ENCODE data around the gene TRAPPC10.

Gene TRAPPC10

GRCh38 chr21:44049182-44049581, 37.1 kb downstream of the TRAPPC10 start:
- Histone ChIP-seq H2AFZ (ENCODE audit: low read length) (no peak overlapping the region), H3K9ac (ENCODE audit: low read depth, low read length, poor library complexity) (no peak overlapping the region), H3K14ac (ENCODE audit: low read length) (no peak overlapping the region), H3K36me3 (replicated peaks in 1 of 2; ENCODE audit: control insufficient read depth in 2 of 2, insufficient read depth in 2 of 2, low read length in 2 of 2) (peaks cover 2 to 60% of the 10 kb centered on the region in 2 donors), H4K91ac (ENCODE audit: low read depth, low read length, poor library complexity) (no peak overlapping the region), H3K4me3 (ENCODE audit: low read length in 2 of 2) (peak overlapping the region in 1 of 2 donors; percentile 5), H3K4me1 (ENCODE audit: control insufficient read depth in 2 of 2, insufficient read depth in 1 of 2, low read depth in 1 of 2, low read length in 2 of 2) (peaks cover 0 to 3% of the 10 kb centered on the region in 2 donors), H3K79me1 (ENCODE audit: low read depth, low read length) (peaks cover 10% of the 10 kb centered on the region), H3K4me2 (ENCODE audit: insufficient read depth, low read length, poor library complexity, severe bottlenecking) (no peak overlapping the region), H2AK5ac (ENCODE audit: low read depth, low read length) (no peak overlapping the region), H3K27me3 (ENCODE audit: control insufficient read depth in 3 of 3, insufficient read depth in 3 of 3, low read depth in 1 of 3, low read length in 3 of 3) (no peaks in the 10 kb centered on the region), H3K4ac (ENCODE audit: low read length) (no peak overlapping the region), H3K27ac (replicated peaks; ENCODE audit: low read length) (no peak overlapping the region), H4K8ac (ENCODE audit: low read depth, low read length) (no peak overlapping the region), H3K9me3 (replicated peaks in 1 of 2; ENCODE audit: control insufficient read depth in 2 of 2, insufficient read depth in 1 of 2, low read depth in 1 of 2, low read length in 2 of 2) (no peaks in the 10 kb centered on the region), H2BK12ac (ENCODE audit: low read length) (no peak overlapping the region), H2BK5ac (ENCODE audit: low read length) (peak overlapping the region; percentile 47), H2BK15ac (ENCODE audit: low read length) (no peak overlapping the region), H2BK120ac (ENCODE audit: low read depth, low read length) (no peak overlapping the region), H3K23ac (ENCODE audit: low read depth, low read length, poor library complexity) (no peak overlapping the region), H3K18ac (ENCODE audit: low read length) (no peak overlapping the region)
- WGBS, 2 donors (ENCODE audit: extremely low coverage in 2 of 2, insufficient read length in 2 of 2, insufficient replicate concordance in 1 of 2) = no CpG with 5 or more reads among the region's 5 CpGs
- no peak for DNase-seq (ENCODE audit: low spot score)

- H3K9me3 ChIP-seq (replicated peaks in 1 of 2; ENCODE audit: control insufficient read depth in 2 of 2, insufficient read depth in 1 of 2, low read depth in 1 of 2, low read length in 2 of 2) = no peaks in the 10 kb centered on the region
- no peak overlapping the region for H3K27ac ChIP-seq (replicated peaks; ENCODE audit: low read length)
- no peak for DNase-seq (ENCODE audit: low spot score)
- no peak overlapping the region for H3K14ac ChIP-seq (ENCODE audit: low read length)
- H2BK120ac ChIP-seq (ENCODE audit: low read depth, low read length) = no peak overlapping the region
- H3K4me2 ChIP-seq (ENCODE audit: insufficient read depth, low read length, poor library complexity, severe bottlenecking) = no peak overlapping the region
- no peak overlapping the region for H2AFZ ChIP-seq (ENCODE audit: low read length)
- peak overlapping the region; percentile 47 for H2BK5ac ChIP-seq (ENCODE audit: low read length)
- H3K9ac ChIP-seq (ENCODE audit: low read depth, low read length, poor library complexity) = no peak overlapping the region
- H3K27me3 ChIP-seq (ENCODE audit: control insufficient read depth in 3 of 3, insufficient read depth in 3 of 3, low read depth in 1 of 3, low read length in 3 of 3) = no peaks in the 10 kb centered on the region
- H2BK12ac ChIP-seq (ENCODE audit: low read length) = no peak overlapping the region
- H4K91ac ChIP-seq (ENCODE audit: low read depth, low read length, poor library complexity) = no peak overlapping the region
- no peak overlapping the region for H2BK15ac ChIP-seq (ENCODE audit: low read length)
- H3K4me1 ChIP-seq (ENCODE audit: control insufficient read depth in 2 of 2, insufficient read depth in 1 of 2, low read depth in 1 of 2, low read length in 2 of 2) = peaks cover 0 to 3% of the 10 kb centered on the region in 2 donors
- peaks cover 2 to 61% of the 10 kb centered on the region in 2 donors for H3K36me3 ChIP-seq (replicated peaks in 1 of 2; ENCODE audit: control insufficient read depth in 2 of 2, insufficient read depth in 2 of 2, low read length in 2 of 2)
- H3K4me3 ChIP-seq (ENCODE audit: low read length in 2 of 2) = no peak overlapping the region
- H3K18ac ChIP-seq (ENCODE audit: low read length) = no peak overlapping the region
- no peak overlapping the region for H3K4ac ChIP-seq (ENCODE audit: low read length)
- no CpG with 5 or more reads among the region's 3 CpGs for WGBS, 2 donors (ENCODE audit: extremely low coverage in 2 of 2, insufficient read length in 2 of 2, insufficient replicate concordance in 1 of 2)
- H3K23ac ChIP-seq (ENCODE audit: low read depth, low read length, poor library complexity) = no peak overlapping the region
- no peak overlapping the region for H2AK5ac ChIP-seq (ENCODE audit: low read depth, low read length)
- H4K8ac ChIP-seq (ENCODE audit: low read depth, low read length) = no peak overlapping the region
- peaks cover 10% of the 10 kb centered on the region for H3K79me1 ChIP-seq (ENCODE audit: low read depth, low read length)
These were observed 37.5 kb downstream of the TRAPPC10 start for GRCh38 chr21:44049606-44050005.

GRCh38 chr21:44050276-44050675, 38.2 kb downstream of the TRAPPC10 start:
- Histone ChIP-seq H3K9ac (ENCODE audit: low read depth, low read length, poor library complexity) (no peak overlapping the region), H3K4me1 (ENCODE audit: control insufficient read depth in 2 of 2, insufficient read depth in 1 of 2, low read depth in 1 of 2, low read length in 2 of 2) (peaks cover 0 to 5% of the 10 kb centered on the region in 2 donors), H3K9me3 (replicated peaks in 1 of 2; ENCODE audit: control insufficient read depth in 2 of 2, insufficient read depth in 1 of 2, low read depth in 1 of 2, low read length in 2 of 2) (no peaks in the 10 kb centered on the region), H3K4ac (ENCODE audit: low read length) (no peak overlapping the region), H2BK5ac (ENCODE audit: low read length) (no peak overlapping the region), H3K18ac (ENCODE audit: low read length) (no peak overlapping the region), H4K8ac (ENCODE audit: low read depth, low read length) (no peak overlapping the region), H2BK12ac (ENCODE audit: low read length) (no peak overlapping the region), H3K4me2 (ENCODE audit: insufficient read depth, low read length, poor library complexity, severe bottlenecking) (no peak overlapping the region), H3K14ac (ENCODE audit: low read length) (no peak overlapping the region), H3K4me3 (ENCODE audit: low read length in 2 of 2) (no peak overlapping the region), H3K79me1 (ENCODE audit: low read depth, low read length) (peaks cover 10% of the 10 kb centered on the region), H3K27ac (replicated peaks; ENCODE audit: low read length) (no peak overlapping the region), H3K27me3 (ENCODE audit: control insufficient read depth in 3 of 3, insufficient read depth in 3 of 3, low read depth in 1 of 3, low read length in 3 of 3) (no peaks in the 10 kb centered on the region), H2BK120ac (ENCODE audit: low read depth, low read length) (no peak overlapping the region), H3K23ac (ENCODE audit: low read depth, low read length, poor library complexity) (no peak overlapping the region), H2AFZ (ENCODE audit: low read length) (no peak overlapping the region), H4K91ac (ENCODE audit: low read depth, low read length, poor library complexity) (no peak overlapping the region), H2BK15ac (ENCODE audit: low read length) (no peak overlapping the region), H2AK5ac (ENCODE audit: low read depth, low read length) (no peak overlapping the region), H3K36me3 (replicated peaks in 1 of 2; ENCODE audit: control insufficient read depth in 2 of 2, insufficient read depth in 2 of 2, low read length in 2 of 2) (peaks cover 4 to 66% of the 10 kb centered on the region in 2 donors)
- WGBS, 2 donors (ENCODE audit: extremely low coverage in 2 of 2, insufficient read length in 2 of 2, insufficient replicate concordance in 1 of 2) = no CpG with 5 or more reads among the region's 5 CpGs
- DNase-seq (ENCODE audit: low spot score) = no peak

GRCh38 chr21:44051462-44051941, 39.4 kb downstream of the TRAPPC10 start:
- no peak overlapping the region for H3K4me3 ChIP-seq (ENCODE audit: low read length in 2 of 2)
- H3K9ac ChIP-seq (ENCODE audit: low read depth, low read length, poor library complexity) = peak overlapping the region; percentile 30
- no peak overlapping the region for H2BK120ac ChIP-seq (ENCODE audit: low read depth, low read length)
- H4K8ac ChIP-seq (ENCODE audit: low read depth, low read length) = no peak overlapping the region
- peaks cover 10% of the 10 kb centered on the region for H3K79me1 ChIP-seq (ENCODE audit: low read depth, low read length)
- H2BK5ac ChIP-seq (ENCODE audit: low read length) = no peak overlapping the region
- no CpG with 5 or more reads among the region's 11 CpGs for WGBS, 2 donors (ENCODE audit: extremely low coverage in 2 of 2, insufficient read length in 2 of 2, insufficient replicate concordance in 1 of 2)
- DNase-seq (ENCODE audit: low spot score) = no peak
- no peak overlapping the region for H2AFZ ChIP-seq (ENCODE audit: low read length)
- no peak overlapping the region for H3K27ac ChIP-seq (replicated peaks; ENCODE audit: low read length)
- no peak overlapping the region for H2BK15ac ChIP-seq (ENCODE audit: low read length)
- no peak overlapping the region for H3K14ac ChIP-seq (ENCODE audit: low read length)
- no peak overlapping the region for H2BK12ac ChIP-seq (ENCODE audit: low read length)
- no peak overlapping the region for H3K4me2 ChIP-seq (ENCODE audit: insufficient read depth, low read length, poor library complexity, severe bottlenecking)
- peaks cover 0 to 5% of the 10 kb centered on the region in 2 donors for H3K4me1 ChIP-seq (ENCODE audit: control insufficient read depth in 2 of 2, insufficient read depth in 1 of 2, low read depth in 1 of 2, low read length in 2 of 2)
- H2AK5ac ChIP-seq (ENCODE audit: low read depth, low read length) = no peak overlapping the region
- H3K9me3 ChIP-seq (replicated peaks in 1 of 2; ENCODE audit: control insufficient read depth in 2 of 2, insufficient read depth in 1 of 2, low read depth in 1 of 2, low read length in 2 of 2) = no peaks in the 10 kb centered on the region
- H3K18ac ChIP-seq (ENCODE audit: low read length) = no peak overlapping the region
- H3K27me3 ChIP-seq (ENCODE audit: control insufficient read depth in 3 of 3, insufficient read depth in 3 of 3, low read depth in 1 of 3, low read length in 3 of 3) = no peaks in the 10 kb centered on the region
- no peak overlapping the region for H3K4ac ChIP-seq (ENCODE audit: low read length)
- peaks cover 6 to 71% of the 10 kb centered on the region in 2 donors for H3K36me3 ChIP-seq (replicated peaks in 1 of 2; ENCODE audit: control insufficient read depth in 2 of 2, insufficient read depth in 2 of 2, low read length in 2 of 2)
- no peak overlapping the region for H3K23ac ChIP-seq (ENCODE audit: low read depth, low read length, poor library complexity)
- H4K91ac ChIP-seq (ENCODE audit: low read depth, low read length, poor library complexity) = no peak overlapping the region
